ENCODE data around the gene FTO.

FTO gene

GRCh38 chr16:53912155-53912554 is 208.2 kb downstream of the FTO start:
- Histone ChIP-seq H3K4me3 (no peak overlapping the region), H3K27ac (peak overlapping the region in 1 of 21 experiments; percentile 1)

DNA sequence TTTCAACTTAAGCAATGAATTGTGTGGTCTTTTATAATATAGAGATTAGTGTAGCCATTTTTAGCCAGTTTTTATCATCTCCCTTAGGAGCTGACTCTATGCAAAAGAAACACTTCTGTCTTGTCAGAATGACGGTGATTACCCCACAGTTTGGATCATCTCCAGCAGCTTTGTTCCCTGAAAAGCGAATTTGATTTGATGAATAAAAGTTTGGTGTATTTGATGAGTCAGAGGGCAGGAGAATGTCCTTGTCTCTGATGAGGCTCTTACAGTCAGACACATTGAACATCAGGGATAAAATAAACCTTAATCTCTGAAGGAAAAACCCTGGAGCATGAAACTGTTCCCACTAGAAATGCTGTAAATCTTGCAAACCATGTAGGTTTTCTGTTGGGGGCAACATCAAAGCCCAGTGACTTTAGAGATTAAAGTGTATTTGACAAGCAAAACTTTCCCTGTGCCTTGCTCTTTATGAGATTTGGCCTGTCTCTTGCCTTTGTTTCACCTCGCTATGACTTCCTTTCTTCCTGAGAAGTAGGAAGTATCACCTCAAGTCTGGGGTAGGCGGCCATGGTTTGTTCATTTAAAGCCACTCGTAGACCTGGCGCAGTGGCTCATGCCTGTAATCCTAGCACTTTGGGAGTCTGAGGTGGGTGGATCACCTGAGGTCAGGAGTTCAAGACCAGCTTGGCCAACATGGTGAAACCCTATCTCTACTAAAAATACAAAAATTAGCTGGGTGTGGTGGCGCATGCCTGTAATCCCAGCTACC is 209.3 kb downstream of the FTO start:
- H3K4me3 ChIP-seq = no peak overlapping the region
- peak overlapping the region in 16 of 21 experiments; percentile 0 to 52 (median 42) for H3K27ac ChIP-seq

DNA sequence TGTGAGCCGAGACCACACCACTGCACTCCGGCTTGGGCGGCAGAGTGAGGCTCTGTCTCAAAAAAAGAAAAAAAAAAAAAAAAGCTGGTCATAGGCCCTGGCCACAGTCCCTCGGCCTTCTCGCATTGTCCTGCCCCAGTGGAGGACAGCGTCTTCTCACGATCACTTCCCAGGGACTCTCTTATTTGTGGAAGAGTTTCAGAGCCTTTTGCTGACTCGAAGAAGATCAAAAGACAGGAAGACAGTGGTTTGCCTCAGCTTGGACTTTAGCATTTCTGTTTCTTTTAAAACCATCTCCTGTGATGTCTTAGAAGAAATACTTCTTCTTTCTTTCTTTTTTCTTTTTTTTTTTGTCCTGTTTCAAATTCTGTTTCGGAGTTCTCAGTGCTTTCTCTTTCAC is 210.0 kb downstream of the FTO start:
- peak overlapping the region in 14 of 21 experiments; percentile 0 to 52 (median 44) for H3K27ac ChIP-seq
- H3K4me3 ChIP-seq = no peak overlapping the region

- Histone ChIP-seq H3K27ac (no peak overlapping the region), H3K4me3 (no peak overlapping the region)
Observed at GRCh38 chr16:53914736-53915135, 210.8 kb downstream of the FTO start.

DNA sequence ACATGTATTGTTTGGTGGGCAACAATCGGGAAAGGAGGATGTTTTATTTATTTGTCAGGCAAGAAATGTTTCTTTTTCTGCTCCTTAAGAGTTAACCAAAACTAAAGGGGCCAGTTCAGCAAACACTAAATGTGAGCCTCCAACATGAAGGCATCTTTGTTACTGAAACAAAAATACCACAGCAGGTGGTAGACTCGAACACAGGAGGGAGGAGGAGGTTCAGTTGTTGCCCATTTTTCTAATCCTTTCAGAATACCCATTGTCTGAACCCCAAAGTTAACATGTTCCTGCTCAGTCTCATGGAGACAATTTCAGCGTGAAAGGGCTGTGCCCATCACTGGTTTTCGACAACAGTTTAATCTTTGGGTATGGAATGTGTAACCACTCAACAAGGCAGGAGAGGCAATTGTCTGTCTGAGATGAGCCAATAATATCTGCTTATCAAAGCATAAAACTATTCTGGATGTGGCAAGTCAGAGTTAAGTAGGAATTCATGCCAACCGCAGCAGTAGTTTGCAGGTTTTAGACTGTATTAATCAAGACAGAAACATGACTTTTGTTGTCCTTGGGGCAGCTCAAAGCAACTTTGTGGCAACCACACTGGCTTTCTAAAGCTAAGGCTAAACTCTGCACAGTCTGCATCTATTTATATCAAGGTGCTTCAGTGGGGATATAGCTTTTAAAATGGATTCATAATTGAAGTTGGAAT is 211.7 kb downstream of the FTO start:
- Histone ChIP-seq H3K27ac (no peak overlapping the region), H3K4me3 (no peak overlapping the region)

- H3K27ac ChIP-seq = no peak overlapping the region
- no peak overlapping the region for H3K4me3 ChIP-seq
Observed at GRCh38 chr16:53920988-53921387, 217.0 kb downstream of the FTO start.

- no peak overlapping the region for H3K27ac ChIP-seq
- H3K4me3 ChIP-seq = no peak overlapping the region
Observed at GRCh38 chr16:53922067-53922806, 218.3 kb downstream of the FTO start.

- H3K4me3 ChIP-seq = no peak overlapping the region
- no peak overlapping the region for H3K27ac ChIP-seq
Observed at GRCh38 chr16:53922807-53923571, 219.0 kb downstream of the FTO start.

DNA sequence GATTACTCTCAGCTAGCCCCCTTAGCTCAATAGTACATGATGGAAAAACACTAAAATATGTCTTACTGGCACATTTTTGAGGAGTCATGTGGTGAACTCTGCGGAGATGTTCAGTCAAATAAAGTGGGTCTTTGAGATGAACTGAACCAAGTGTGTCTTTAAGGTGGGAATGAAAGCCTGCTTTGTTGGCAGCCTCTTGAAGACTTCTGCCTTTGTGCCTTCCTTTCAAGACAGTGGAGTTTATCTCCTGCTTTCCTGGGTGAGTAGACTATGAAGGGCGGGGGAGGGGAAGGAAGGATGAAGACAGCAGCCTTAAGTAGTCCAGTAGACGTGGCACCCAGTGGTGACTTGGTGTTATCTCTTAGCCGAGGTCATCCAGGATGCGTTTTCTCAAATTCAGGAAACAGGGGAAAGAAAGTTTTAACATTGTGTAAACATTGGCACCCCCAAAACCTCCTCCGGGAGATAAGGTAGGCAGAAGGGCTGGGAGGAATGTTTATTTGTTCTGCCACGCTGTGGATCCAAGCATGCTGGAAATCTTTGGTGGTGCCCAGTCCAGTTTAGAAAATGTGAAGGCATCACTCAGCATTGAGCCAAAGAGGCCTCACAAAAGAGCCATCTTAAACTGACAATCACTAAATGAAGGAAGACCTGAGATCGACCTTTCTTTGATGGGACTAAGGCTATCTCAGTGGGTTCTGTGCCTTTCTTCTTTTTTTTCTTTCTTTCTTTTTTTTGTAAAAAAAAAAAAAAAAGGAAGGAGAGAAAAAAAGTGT is 220.6 kb downstream of the FTO start:
- no peak overlapping the region for H3K27ac ChIP-seq

DNA sequence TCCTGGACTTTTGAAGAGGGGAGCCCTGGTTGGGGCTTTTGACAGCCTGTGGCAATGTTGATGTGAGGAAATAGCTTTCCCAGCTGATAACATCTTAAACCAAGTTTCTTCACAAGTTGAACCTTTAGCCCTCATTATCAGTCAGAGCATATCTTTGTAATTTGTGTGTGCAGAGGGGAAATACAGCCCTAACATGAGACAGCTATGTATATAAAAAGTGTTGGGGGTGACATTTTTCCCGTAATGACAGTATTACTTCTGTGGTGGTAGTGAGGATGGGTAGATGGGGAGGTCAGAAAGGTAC is 221.1 kb downstream of the FTO start:
- no peak overlapping the region for H3K4me3 ChIP-seq
- no peak overlapping the region for H3K27ac ChIP-seq

More for the DNA sequence above, 220.6 kb downstream of the FTO start:
- H3K4me3 ChIP-seq = no peak overlapping the region

GRCh38 chr16:53925526-53925925 is 221.6 kb downstream of the FTO start:
- Histone ChIP-seq H3K4me3 (no peak overlapping the region), H3K27ac (no peak overlapping the region)

- H3K27ac ChIP-seq = no peak overlapping the region
- no peak overlapping the region for H3K4me3 ChIP-seq
Observed at GRCh38 chr16:53926209-53926608, 222.3 kb downstream of the FTO start.

DNA sequence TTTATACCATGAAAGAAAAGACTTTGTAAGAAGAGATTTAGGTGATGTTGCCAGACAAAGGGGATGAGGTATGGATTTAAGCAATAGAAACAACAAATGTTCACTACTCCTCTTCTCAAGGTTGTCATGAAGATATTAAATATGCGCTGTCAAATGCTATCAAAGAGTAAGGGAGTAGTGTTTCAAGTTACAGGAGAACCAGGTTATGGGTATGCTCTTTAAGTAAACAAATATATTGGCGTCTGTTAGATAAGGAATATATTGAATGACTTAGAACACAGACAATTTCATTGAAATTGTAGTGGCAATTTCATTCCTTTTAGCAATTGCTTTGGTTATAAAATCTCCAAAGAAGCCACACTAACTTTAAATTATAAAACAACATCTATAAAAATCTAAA is 229.0 kb downstream of the FTO start:
- Histone ChIP-seq H3K27ac (no peak overlapping the region), H3K4me3 (no peak overlapping the region)

- H3K27ac ChIP-seq = no peak overlapping the region
- no peak overlapping the region for H3K4me3 ChIP-seq
Observed at GRCh38 chr16:53933407-53933806, 229.5 kb downstream of the FTO start.

- H3K27ac ChIP-seq = no peak overlapping the region
- no peak overlapping the region for H3K4me3 ChIP-seq
Observed at GRCh38 chr16:53936052-53936451, 232.1 kb downstream of the FTO start.

DNA sequence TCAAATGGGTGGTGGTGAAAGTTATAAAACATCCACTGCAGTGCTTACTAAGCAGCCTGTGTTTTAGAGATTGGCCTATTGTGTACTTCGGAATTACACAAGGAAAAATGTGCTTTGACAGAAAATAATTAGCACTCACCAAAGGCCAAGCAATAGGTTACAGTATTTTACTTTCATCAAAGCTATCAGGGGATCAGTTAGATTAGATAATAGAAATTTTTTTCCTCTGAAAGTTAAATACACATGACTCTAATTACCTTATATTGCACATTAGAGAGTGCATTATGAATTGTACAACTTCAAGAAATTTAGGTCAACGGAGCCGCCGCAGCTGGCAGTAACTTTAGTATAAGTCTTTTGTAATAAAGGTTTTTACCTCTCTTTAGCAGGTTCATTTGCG is 232.6 kb downstream of the FTO start:
- no peak overlapping the region for H3K4me3 ChIP-seq
- H3K27ac ChIP-seq = no peak overlapping the region

- Histone ChIP-seq H3K27ac (no peak overlapping the region), H3K4me3 (no peak overlapping the region)
Observed at GRCh38 chr16:53937161-53937880, 233.4 kb downstream of the FTO start.

- Histone ChIP-seq H3K4me3 (no peak overlapping the region), H3K27ac (no peak overlapping the region)
Observed at GRCh38 chr16:53944025-53944424, 240.1 kb downstream of the FTO start.

DNA sequence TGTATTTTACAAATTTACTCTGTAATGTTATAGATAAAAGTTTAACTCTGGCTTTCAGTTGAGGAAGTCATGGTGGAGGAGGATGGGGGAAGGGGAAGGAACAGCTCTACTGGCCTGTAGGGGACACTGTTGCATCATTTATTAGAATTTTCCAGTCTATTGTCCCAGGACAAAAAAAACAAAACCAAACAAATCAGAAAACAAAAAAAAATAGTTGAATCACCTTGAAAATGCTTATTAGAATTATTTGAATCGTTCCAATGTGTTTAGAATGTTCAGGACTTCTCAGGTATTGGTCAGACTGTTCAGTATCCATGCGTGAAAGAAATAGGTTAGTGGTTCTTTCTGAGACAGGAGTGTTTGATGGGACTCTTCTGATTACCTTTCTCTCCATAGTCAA is 242.0 kb downstream of the FTO start:
- no peak overlapping the region for H3K27ac ChIP-seq
- no peak overlapping the region for H3K4me3 ChIP-seq
